ENCODE data around the gene NT5DC3.

Gene NT5DC3

GRCh38 chr12:103751171-103751570 is 89.9 kb downstream of the NT5DC3 start:
- DNase-seq (ENCODE audit: low read depth) = no peak

- DNase-seq (ENCODE audit: low read depth) = no peak
Observed at GRCh38 chr12:103748875-103749274, 92.2 kb downstream of the NT5DC3 start.

GRCh38 chr12:103748002-103748401 is 93.0 kb downstream of the NT5DC3 start:
- DNase-seq (ENCODE audit: low read depth) = no peak

GRCh38 chr12:103745962-103746361 is 95.1 kb downstream of the NT5DC3 start:
- no peak for DNase-seq (ENCODE audit: low read depth)

GRCh38 chr12:103743788-103744187 is 97.2 kb downstream of the NT5DC3 start:
- DNase-seq (ENCODE audit: low read depth) = no peak

- no peak for DNase-seq (ENCODE audit: low read depth)
Observed at GRCh38 chr12:103742349-103742932, 98.6 kb downstream of the NT5DC3 start.

GRCh38 chr12:103737881-103738280 is 103.2 kb downstream of the NT5DC3 start:
- no peak for DNase-seq (ENCODE audit: low read depth)

GRCh38 chr12:103736572-103736971 is 104.5 kb downstream of the NT5DC3 start:
- no peak for DNase-seq (ENCODE audit: low read depth)

- DNase-seq (ENCODE audit: low read depth) = no peak
Observed at GRCh38 chr12:103735291-103735690, 105.7 kb downstream of the NT5DC3 start.

GRCh38 chr12:103734863-103735262 is 106.2 kb downstream of the NT5DC3 start:
- no peak for DNase-seq (ENCODE audit: low read depth)

- DNase-seq (ENCODE audit: low read depth) = no peak
Observed at GRCh38 chr12:103731539-103731938, 109.5 kb downstream of the NT5DC3 start.

- DNase-seq (ENCODE audit: low read depth) = no peak
Observed at GRCh38 chr12:103729499-103729898, 111.5 kb downstream of the NT5DC3 start.

GRCh38 chr12:103728323-103728722 is 112.7 kb downstream of the NT5DC3 start:
- DNase-seq (ENCODE audit: low read depth) = no peak

GRCh38 chr12:103727638-103728037 is 113.4 kb downstream of the NT5DC3 start:
- DNase-seq (ENCODE audit: low read depth) = no peak

- DNase-seq (ENCODE audit: low read depth) = no peak
Observed at GRCh38 chr12:103725398-103725797, 115.6 kb downstream of the NT5DC3 start.
